HG03342 (cell line): Measurements from ENCODE around the gene TTYH2.

Source experiments
- ATAC-seq: cut with Tn5 transposase; IDR thresholded peaks from one replicate; pipeline ENCODE4 v1.9.1; 2021; ENCODE audit warnings: mild to moderate bottlenecking, moderate library complexity; ENCODE audit not compliant: unreplicated experiment

Gene TTYH2

DNA sequence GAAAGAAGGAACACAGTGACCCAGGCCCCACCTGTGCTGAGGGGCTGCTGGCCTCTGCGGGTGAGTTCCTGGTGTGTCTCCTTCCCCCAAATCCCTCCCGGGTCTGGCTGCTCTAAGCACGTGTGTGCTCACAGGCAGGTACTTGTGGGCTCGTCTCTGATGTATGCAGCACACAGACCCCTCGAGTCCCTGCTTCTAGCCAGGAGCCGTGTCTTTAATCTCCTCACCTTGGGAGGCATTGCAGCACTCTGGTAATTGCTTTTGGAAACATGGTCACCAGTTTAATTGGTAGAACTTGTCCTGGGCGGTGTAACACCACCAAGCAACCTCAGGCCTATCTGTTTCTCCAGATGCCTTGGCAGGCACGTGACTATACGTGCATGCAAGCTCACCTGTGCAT is 18.7 kb upstream of the TTYH2 start:
- ATAC-seq = no peak

DNA sequence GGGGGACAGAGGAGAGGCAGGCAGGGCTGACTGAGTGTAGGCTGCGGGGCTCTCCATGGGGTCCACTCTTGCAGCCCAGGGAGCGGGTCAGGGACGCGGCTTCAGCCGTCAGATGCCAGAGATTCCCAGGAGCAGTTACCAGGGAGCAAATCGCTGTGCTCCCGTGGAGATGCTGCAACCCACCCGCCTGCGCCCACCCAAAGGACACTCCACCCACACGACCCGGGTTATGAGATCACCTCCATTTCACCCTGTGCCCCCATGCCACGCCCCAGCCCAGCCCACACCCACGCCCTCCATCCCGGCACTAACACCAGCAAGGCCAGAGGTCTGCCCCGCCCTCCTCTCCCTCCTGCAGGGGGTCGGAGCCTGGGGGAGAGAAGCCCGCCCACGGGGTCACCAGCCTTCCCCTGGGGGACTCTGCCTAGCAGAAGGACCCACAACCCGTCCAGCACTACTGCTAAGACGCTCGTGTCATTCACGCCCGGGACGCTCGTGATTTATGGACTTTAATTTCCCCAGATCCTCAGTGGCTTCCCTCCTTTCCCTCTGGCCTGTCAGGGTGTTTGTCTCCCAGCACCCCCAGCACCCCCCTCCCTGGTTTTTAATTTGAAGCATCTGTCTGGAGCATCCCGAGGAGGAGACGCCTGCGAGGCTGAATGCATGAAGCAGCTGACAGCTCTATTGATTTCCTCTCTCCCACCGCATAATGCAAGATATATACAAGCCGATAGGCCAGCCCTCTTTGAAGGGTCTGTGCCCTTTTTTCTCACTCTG is 16.6 kb upstream of the TTYH2 start:
- no peak for ATAC-seq

DNA sequence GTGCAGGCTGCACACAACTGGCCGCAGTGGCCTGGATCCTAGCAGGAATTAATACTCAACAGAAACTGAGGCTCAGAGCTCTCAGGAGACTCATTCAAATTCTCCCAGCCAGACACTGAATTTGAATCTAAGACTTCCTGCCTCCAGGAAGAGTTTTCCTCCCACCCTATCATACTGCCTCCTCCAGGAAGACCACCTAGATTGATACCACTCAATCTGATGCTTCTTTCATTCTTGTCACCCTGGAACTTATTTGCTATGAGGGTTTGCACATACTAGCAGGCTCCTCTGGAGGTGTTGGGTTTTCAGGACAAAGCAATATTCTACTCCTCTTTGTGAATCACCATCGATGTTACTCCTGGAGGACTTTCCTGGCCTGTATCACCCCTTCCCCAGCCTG is 15.6 kb upstream of the TTYH2 start:
- no peak for ATAC-seq

DNA sequence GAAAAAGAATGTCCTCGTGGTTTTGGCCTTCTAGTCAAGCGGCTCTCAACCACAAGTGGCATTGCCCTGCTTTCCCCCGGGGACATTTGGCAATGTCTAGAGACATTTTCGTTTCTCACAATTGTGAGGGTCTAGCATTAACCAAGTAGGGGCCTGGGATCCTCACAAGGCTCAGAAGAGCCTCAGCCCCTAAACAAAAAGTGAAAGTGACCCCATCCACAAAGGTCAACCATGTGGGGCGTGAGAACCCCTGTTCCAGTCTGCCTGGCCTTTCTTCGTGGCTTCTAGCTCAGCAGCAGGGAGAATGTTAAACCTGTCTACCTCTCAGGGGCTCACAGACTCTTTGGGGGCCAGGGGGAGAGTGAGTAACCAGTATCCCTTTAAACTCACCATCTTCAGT is 14.7 kb upstream of the TTYH2 start:
- no peak for ATAC-seq

DNA sequence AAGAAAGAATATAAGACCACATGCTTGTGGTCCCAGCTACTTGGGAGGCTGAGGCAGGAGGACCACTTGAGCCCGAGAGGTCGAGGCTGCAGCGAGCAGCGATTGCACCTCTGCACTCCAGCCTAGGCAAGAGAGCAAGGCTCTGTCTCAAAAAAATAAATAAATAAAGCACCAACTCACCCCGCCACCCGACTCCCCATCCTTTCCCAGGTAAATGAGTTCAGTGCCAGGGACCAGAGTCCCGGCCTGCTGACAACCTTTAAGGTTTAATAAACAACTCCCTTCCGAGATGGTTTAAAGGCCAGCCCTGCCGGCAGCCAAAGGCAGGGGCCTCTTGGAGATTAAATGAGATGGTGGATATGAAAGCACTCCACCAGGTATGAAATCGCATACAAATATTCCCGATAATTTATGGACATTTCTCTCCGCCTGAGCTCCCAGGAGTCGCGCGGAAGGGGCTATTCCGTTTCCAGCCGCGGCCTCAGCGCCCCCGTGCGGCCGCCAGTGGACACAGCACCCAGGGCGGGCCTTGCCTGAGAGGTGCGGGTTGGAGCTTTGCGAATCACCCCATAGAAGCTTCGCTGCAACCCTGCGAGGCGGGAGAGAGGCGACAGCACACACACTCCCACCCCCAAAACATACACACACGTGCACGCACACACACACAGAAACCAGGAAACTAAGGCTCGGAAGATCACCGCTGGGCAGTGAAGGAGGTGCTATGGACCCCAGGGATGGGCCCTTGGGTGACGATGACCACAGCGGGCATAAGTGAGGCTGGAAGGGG is 13.9 kb upstream of the TTYH2 start:
- peak; percentile 38 for ATAC-seq

DNA sequence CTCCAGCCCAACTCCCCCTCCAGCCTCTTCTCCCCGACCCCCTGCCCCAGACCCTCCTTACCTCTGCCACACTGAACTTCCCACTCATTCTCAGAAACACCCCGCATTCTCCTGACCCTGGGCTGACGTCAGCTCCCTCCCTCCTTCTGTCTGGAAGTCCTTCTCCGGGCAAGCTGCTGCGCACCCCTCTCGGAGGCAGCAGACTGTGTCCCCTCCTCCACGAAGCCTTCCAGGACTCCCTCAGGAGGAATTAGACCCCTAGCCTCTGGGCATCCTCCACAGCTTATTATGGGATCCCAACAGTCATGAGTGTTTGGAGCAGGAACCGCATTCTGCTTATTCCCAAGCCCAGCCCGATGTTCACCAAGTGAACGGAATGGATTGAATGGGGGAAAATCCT is 13.3 kb upstream of the TTYH2 start:
- no peak for ATAC-seq

DNA sequence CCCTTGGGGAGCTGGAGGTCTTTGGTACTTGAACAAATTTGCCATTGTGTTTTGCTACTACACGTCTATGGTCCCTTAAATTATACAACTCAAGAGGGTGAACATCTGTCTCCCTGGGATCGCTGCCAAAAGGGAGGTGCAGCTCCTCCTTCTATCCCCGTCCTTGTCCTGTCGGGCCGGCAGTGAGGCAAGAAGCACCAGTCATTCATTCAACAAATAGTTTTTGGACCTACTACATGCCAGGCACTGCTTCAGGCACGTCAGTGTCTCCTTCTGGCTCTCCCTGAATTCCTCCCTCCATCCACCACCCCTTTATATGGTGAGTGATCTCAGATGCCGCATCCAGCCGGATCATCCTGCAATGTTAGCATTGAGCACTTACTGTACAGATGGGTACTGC is 12.1 kb upstream of the TTYH2 start:
- no peak for ATAC-seq

DNA sequence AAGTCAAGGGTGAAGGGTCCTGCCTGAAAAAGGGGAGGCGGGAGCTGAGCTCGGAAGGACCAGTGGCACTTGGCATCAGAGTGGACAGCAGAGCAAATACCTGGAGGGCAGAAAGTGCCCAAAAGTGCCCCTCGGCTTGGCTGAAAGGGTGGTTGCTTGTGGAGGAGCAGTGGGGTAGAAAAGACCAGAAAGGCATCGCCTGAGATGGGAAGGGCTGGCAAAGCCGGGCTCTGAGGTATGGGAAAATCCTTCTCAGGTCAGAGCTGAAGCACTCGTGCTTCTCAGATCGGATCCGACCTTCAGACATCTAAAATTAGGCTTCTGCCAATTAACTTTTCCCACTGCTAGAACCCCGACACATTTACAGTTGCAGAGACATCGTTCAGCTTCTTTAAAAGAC is 11.4 kb upstream of the TTYH2 start:
- no peak for ATAC-seq

DNA sequence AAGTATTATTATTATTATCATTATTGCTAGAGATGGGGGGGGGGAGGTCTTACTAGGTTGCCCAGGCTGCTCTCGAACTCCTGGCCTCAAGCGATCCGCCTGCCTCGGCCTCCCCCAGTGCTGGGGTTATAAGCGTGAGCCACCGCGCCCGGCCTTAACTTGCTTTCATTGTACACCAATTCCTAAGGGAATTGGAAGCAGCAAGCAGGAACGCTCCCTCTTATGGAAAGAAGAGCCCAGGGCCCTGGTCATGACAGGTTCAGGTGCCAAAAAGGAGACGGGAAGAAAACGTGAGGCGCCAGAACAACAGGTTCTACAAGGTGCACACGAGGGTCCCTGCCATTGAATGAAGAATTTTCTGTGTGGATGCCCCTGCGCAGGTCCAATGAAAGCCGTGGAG is 10.4 kb upstream of the TTYH2 start:
- no peak for ATAC-seq

DNA sequence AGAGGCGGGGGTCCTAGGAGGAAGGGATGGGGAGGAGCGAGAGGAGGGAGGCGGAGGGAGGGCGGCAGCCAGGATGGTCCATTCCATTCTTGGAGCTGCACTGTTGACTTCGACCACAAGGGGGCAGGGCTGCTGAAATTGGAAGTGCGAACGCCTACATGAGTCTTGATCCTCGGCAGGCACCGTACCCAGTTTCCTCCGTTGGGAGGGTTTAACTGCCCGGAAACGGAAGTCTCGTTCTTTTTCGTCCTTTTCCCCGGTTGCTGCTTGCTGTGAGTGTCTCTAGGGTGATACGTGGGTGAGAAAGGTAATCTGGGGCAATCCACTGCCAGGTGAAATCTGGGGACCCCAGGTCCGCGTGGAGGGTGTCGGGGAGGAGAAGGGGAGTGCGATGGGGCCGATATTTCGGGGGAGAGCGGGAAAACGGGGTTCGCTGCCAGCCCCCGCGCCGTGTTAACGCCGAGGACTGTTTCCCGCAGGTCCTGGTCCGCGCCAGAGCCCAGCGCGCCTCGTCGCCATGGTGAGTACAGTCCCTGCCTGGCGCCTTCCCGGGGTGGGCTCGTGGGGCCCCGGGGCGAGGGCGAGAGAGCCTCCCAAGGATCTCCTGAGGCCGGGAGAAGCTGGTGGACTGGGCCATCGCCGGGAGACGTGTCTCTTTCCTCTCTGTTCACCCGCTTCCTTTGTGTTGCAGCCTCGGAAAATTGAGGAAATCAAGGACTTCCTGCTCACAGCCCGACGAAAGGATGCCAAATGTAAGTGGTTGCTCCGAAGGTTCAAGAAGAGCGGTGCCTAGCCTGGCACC is 9.7 kb upstream of the TTYH2 start, which contains the start of gene RPL38:
RPL38 (plus strand) TSS at position 240 of the 802 bp plus-strand sequence; CDS start at position 518, 278 bp downstream.
- ATAC-seq = peak; percentile 62

DNA sequence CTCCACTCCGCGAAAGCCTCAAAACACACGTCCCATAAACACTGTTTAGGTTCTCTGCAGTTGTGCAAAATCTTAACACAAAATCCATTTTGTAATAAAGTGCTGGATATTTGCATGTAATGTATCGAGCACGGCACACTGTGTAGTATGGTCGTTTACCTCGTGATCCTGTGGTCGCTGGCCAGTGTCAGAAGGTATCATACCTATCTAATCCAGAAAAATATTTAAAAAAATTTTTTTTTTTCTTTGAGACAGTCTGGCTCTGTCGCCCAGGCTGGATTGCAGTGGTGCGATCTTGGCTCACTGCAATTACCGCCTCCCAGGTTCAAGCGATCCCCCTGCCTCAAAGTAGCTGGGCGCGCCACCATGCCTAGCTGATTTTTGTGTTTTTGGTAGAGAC is 8.9 kb upstream of the TTYH2 start:
- no peak for ATAC-seq

DNA sequence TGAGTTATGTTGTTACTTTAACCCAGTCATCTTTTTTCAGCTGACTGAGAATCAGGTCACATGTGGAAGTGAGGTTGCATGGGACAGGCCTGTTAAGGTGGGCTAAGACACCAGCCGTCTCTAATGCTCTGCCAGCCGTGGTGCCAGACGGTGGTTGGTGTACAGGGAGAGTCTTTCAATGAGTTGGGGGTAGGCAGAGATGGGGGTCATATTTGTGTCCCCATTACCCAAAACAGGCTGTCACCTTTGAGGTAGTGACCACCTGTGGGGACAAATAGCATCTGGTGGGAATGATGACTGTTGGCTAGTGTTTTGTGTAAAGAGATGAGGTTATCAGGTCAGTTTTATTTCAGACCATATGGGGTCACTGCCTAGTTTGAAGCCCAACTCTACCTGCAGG is 8.1 kb upstream of the TTYH2 start:
- ATAC-seq = no peak

DNA sequence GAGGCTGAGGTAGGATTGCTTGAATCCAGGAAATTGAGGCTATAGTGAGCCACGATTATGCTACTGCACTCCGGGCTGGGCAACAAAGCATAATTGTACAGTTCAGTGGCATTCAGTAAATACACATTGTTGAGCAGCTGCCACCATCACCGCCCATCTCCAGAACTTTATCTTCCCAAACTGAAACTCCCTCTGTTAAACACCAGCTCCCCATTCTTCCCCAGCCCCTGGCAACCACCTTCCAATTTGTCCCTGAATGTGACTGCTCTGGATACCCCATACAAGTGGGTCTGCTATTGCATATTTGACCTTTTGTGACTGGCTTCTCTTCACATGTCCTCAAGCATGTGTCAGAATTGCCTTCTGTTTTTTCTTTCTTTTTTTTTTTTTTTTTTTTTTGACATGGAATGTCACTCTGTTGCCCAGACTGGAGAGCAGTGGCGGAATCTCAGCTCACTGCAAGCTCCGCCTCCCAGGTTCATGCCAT is 7.0 kb upstream of the TTYH2 start:
- no peak for ATAC-seq

DNA sequence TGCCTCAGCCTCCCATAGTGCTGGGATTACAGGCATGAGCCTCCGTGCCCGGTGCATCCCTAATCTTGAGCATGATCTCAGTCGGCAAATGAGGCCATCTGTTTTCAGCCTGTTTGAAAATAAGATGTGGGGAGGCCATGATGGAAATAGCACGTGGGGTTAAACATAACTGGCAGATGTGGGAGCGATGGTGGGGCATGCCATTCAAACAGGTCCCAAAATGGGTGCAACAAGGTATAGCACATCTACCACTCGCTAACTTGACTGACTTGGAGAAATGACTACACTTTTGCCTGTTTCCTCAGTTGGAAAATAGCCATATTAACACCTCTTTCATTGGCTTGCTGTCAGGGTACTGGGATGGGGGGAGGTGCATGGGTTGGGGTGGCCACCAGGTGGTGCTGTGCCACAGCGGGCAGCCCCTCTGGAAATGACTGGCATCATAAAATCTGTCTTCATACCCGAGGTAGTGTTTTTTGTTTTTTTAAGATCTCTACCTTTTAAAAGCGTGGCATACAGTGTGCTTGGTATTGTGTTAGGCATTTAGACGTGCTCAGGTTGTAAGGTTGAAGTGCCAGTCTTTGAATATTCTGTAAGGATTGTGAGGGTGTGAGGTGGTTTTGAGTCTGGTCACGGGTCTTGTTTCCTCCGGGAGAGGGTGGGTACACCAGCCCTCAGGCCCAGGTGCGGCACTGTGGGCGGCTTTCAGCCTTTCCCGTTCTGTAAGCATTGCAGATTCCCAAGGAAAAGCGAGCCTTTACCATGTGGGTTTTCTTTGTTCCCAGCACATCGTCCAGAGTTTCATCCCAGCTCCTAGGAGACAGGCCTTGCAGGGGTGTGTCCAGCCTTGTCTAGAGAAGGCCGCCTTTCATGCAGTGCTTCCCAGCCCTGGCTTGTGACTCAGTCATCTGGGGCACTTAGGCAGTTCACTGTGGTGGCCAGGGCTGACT is 2.9 kb upstream of the TTYH2 start:
- no peak for ATAC-seq

DNA sequence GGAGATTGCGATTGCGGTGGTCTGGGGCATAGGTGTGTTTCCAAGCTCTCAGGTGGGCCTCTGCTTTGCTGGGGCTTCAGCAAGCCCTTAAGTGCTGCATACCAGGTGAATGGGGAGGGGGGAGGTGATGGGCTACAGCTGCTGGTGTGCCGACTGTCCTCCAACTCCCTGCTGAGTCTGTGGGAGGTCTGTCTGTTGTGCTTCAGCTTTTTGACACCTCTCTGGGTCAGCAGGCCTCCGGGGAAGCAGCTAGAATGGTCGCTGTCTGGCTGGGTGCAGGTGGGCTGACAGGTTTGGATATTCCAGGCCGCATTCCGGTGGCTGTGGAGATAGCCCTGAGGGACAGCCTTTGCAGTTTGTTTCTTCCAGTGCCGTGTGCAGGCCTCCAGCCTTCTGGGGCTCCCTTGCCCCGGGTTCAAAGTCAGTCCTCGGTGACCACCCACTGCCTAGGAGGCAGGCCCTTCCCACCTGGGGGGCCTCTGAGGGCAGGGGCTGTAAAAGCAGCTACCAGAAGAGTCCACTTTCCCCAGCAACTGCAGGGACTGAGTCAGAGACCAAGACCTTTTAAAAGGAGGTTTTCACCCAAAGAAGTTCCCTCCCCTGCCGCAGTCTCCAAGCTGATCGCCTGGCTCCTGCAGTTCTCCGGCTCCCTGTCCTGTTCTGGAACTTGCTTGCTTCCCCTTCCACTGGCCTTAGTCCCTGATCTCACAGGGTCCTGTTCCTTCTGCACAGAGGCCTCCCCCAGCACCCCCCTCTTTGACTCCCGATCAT is 2.0 kb upstream of the TTYH2 start:
- ATAC-seq = no peak

DNA sequence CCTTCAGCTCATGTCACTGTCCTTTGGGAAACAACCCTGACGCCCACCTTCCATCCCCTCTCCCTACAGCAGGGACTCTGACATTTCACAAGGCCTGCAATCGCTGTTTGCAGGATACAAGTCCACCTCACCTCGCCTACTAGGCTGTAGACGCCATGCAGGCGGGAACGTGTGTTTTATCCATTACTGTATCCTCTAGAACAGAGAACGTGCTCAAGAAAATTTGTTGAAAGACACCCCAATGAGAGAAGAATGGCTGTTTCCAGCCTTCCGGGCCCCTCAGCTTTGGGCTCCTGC is 1.5 kb upstream of the TTYH2 start:
- no peak for ATAC-seq

DNA sequence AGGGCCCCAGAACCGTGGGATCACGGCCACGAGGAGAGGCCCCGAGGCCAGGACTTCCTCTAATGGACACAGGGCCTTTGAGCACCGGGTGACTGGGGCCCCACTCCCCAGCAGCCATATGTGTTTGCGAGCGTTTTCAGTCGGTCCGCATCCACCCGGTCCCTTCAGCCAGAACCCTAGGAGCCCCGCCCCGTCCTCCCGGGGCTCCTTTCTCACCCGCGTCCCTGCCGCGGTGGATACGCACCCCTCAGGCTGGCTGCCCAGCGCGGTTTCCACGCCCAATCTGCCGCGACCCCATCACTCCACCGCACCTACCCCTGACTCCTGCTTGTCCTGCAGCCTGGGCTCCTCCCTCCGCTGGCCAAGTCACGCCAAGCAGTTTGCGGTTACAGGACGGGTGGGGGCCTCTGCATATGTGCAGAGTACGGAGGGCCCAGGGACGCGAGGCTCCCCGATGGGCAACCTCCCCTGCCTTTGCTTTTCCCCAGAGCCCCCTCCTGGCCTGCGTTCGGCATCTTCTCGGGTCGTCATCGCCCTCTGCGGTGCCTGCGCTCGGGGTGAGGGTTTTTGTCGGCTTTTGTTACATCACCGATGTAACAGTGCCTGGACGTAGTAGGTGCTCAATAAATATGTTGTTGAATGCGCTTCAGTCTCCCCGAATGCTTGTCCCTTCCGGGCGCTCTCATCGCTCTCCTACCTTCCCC is 1.0 kb upstream of the TTYH2 start:
- peak; percentile 3 for ATAC-seq

DNA sequence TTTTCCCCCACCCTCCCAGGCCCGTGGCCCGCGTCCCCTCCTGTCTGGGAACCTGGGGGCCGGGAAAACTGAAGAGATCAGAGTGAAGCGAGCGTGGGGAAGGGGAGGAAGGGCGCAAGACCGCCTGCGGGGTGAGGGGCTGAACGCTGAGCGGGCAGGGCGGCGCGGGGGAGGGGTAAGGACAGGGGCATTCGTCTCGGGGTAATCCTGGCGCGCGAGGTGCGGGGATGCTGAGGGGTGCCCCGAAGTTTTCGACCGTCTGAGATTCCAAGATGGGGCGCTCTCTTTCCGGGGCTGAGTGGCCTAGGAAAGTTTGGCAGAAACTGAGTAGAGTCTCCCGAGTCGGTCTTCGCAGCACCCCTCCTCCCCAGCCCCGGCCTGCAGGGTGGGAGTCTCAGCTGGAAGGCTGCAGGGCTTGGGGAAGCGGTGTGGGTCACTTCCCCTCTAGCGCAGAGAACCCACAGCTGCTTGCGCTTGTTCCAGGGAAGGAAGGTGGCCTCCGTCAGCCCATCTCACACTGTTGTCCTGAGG is 555 bp downstream of the TTYH2 start:
- ATAC-seq = no peak
